NK-92 treated with Interleukin-12 subunit alpha and Interleukin-12 subunit beta, amount 100 ng/mL, for 24 hours (cell line): ENCODE measurements around the gene ITGA7.

Source experiments
- DNase-seq: peaks from one replicate; lab custom pipeline; 2025; lab: John Stamatoyannopoulos, UW

ITGA7 gene, protein sequence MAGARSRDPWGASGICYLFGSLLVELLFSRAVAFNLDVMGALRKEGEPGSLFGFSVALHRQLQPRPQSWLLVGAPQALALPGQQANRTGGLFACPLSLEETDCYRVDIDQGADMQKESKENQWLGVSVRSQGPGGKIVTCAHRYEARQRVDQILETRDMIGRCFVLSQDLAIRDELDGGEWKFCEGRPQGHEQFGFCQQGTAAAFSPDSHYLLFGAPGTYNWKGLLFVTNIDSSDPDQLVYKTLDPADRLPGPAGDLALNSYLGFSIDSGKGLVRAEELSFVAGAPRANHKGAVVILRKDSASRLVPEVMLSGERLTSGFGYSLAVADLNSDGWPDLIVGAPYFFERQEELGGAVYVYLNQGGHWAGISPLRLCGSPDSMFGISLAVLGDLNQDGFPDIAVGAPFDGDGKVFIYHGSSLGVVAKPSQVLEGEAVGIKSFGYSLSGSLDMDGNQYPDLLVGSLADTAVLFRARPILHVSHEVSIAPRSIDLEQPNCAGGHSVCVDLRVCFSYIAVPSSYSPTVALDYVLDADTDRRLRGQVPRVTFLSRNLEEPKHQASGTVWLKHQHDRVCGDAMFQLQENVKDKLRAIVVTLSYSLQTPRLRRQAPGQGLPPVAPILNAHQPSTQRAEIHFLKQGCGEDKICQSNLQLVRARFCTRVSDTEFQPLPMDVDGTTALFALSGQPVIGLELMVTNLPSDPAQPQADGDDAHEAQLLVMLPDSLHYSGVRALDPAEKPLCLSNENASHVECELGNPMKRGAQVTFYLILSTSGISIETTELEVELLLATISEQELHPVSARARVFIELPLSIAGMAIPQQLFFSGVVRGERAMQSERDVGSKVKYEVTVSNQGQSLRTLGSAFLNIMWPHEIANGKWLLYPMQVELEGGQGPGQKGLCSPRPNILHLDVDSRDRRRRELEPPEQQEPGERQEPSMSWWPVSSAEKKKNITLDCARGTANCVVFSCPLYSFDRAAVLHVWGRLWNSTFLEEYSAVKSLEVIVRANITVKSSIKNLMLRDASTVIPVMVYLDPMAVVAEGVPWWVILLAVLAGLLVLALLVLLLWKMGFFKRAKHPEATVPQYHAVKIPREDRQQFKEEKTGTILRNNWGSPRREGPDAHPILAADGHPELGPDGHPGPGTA

DNA sequence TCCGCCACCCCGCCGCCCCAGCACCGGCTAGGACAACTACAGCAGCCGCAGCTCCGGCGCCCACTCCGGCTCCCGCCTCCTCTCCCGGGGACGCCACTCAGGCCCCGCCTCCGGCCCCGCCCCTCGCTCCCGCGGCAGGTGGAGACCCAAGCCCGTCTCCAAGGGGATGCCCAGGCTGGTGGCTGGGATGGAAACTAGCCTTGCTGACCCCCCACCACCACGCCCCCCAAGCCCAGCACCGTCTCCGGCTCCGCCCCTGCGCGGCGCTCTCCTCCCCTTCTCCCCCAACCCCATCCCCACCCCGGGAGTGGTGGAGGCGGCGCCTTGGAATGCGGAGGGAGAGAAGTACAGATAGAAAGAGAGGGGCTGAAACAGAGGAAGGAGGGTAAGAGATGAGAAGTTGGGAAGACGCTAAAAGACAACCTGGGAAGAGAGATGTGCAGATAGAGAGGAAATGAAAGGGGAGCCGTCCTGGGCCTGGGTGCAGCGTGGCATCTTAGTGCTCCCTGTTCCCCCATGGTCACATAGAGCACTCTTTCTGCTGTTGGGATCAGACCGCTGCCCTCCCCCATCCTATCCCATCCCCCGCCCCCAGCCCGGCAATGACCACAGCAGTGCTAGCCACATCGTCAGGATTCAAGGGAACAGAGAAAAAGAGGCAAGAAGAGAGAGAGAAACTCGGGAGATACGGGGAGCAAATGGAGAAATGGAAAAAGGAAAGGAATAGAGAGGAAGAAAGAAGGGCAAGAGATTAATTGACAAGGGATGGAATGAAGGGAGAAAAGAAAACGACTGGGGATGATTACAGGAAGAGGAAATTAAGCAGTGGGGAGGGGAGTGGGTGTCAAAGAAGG is at the start of gene ITGA7:
Gene ITGA7 (minus strand): TSS at position 64 of the 854 bp plus-strand sequence. CDS start 222 bp downstream, outside the sequence.
- DNase-seq, result no peak

- no peak for DNase-seq
Observed at GRCh38 chr12:55755246-55755645, 47.5 kb upstream of the ITGA7 start.

- DNase-seq, result no peak
Observed at GRCh38 chr12:55748230-55748993, 40.7 kb upstream of the ITGA7 start.

- DNase-seq, result no peak
Observed at GRCh38 chr12:55746913-55747231, 39.2 kb upstream of the ITGA7 start.

GRCh38 chr12:55746174-55746912 is 38.6 kb upstream of the ITGA7 start:
- DNase-seq, result no peak

DNA sequence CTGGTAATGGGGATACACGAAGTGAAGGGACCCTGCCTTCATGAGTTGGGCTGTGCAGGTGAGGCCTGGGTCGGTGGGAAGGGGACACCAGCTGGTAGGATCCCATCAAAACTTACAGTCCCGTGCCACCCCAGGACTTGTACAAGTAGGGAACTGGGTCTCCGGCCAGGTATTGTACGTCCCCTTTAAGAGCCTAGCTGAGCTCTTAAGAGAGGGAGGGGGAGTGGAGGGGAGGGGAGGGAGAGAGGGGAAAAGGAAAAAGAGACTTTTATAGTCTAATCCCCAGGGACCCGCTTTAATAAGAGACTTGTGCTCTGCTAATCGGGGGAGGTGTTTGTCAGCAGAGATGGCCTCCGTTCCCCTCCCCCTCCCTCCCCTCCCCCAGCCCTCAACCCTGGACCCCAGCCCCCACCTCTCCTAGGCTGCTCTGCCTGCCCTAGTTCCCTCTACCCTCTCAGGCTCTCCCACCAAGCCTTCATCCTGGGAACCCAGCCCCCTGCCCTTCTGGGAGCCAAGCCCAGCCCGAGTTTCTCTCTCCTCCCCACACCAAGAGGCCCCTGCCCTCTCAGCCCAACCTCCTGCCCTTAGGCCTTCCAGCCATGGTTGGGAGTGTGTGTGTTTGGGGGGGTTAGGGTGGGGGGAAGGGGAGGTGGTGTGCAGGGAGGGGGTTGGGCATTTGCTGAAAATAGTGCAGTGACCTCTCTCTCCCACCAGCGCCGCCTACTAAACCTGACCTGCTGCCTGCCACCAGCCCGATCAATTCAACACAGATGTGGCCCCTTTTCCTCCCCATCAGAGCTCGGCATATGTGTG is 37.9 kb upstream of the ITGA7 start:
- DNase-seq, result no peak

DNA sequence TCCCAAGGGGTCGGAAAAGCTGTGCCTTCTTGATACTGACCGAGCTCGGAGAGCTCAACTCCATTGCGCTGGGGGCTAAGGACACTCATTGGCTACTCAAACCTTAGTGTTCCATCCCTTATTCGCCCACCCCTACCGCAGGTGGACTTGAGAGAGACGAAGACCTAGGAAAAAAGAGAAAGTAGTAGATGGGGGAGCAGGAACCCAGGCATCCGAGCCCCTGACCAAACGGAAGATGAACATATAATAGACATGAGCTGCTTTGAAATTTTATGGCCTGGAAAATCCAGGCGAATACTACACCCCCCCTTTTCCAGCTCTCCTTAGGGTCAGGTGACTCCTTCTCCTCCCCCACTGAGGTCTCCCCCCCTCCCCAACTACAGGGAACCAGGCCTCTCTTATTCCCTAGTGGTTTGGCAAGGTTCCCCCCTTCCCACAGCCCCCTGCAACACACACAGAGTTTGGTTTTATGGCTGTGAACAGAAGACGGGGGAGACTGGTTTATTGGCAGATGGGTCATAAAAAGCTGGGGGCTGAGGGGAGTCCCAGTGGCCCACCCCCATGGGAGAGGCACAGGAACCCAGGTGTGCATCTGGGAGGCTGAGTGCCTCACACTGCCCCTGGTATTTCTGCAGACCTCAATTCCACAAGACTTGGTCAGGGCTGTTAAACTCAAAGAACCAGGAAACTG is 36.8 kb upstream of the ITGA7 start:
- DNase-seq, result no peak

DNA sequence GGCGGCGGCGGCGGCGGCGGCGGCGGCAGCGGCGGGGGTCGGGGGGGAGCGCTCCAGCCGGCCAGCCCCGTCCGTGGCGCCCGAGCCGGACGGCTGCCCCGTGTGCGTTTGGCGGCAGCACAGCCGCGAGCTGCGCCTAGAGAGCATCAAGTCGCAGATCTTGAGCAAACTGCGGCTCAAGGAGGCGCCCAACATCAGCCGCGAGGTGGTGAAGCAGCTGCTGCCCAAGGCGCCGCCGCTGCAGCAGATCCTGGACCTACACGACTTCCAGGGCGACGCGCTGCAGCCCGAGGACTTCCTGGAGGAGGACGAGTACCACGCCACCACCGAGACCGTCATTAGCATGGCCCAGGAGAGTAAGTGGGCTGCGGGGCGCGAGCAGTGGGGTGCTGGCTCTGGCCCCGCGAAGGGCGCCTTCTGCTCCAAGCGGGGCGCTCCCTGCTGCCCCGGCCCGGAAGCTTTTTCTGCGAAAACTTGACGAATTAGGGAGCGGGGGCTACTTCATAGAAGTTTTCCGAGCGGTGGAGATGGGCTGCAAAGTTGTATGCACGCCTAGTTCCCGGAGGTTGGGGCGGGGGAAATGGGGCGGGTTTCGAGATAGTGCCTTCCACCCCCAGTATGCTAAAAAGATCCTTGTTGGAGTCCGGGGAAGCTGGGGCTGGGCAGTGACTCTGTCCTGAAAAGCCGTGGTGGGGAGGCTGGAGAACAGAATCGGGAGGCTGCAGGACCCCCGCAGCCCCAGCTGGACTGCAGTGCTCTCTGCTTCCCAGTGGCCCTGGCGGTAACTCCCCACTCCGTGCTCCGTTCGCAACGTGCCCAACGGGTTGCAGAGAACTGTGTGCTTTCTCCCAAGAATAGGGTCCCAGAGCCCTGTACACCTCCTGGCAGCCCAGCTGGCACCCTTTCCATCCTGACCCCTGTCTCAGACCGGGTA is 36.0 kb upstream of the ITGA7 start:
- DNase-seq, result no peak

DNA sequence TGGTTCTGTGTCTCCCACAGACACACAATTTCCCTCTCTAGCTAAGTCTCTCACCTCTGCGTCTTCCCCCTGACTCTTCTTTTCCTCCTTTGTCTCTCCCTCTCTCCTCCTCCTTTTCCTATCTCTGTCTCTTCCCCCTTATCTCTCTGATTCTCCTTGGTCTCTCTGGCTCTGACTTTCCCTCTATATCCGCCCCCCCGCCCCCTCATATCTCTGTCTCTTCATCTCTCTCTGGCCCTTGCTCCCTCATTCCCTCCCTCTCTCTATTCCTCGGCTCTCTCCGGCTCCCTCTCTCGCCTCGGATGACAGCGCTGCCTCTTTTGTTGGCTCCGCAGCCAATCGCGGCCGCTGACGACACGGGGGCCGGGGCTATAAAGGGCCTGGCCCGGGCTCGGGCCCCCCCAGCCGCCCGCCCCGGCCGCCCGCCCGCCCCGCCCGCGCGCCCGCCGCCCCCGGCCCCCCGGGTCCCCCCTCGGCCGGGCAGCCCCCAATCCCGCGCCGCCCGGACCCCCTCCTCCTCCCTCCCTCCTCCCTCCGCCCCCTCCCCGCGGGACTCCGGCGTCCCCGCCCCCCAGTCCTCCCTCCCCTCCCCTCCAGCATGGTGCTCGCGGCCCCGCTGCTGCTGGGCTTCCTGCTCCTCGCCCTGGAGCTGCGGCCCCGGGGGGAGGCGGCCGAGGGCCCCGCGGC is 35.2 kb upstream of the ITGA7 start, which contains the start of gene GDF11:
Gene GDF11 (plus strand): TSS at position 404 of the 687 bp plus-strand sequence. CDS start 195 bp downstream, at position 599.
- DNase-seq, result peak; percentile 39

GRCh38 chr12:55741931-55742680 is 34.4 kb upstream of the ITGA7 start:
- no peak for DNase-seq

- no peak for DNase-seq
Observed at GRCh38 chr12:55739025-55739378, 31.3 kb upstream of the ITGA7 start.

DNA sequence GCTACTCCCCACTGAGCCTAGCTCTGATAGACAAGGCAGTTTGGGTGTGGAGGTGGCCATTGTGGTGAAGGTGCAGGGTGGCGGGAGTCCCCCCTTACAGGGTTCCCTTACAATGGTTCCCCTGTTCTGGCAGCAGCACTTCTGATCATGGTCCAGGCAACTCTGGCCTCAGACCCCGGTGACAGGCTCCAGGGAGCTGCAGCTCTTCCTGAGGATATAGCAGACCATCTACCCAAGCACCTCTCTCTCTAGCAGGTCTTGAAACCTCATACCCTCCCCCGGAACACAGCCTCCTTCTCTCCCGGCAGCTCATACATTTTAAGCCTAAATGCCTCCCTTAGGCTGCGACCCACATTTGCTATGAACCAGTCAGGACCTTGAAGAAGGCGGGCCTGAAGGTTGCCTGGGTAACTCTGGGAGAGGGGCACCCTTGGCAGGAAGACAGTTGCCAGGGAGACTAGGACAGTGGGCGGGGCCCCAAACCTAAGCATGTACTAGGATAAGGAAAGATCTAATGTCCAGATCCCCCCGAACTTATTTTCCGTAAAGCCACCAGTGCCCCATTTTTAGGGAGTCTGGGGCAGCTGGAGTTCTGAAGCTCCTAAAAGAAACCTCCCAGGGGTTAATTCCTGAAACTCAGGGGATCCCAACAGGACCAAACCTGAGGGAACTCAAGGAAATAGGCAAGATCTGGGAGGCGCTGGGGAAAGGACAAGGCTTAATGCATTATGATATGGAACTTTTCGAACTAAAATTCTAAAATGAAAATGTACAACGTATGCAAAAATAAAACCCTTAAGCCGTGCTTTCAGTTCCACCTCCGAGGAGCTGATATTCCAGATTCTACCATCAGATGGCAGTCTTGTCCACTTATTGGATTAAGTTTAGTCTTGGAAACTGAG is 30.7 kb upstream of the ITGA7 start:
- DNase-seq, result peak; percentile 69

DNA sequence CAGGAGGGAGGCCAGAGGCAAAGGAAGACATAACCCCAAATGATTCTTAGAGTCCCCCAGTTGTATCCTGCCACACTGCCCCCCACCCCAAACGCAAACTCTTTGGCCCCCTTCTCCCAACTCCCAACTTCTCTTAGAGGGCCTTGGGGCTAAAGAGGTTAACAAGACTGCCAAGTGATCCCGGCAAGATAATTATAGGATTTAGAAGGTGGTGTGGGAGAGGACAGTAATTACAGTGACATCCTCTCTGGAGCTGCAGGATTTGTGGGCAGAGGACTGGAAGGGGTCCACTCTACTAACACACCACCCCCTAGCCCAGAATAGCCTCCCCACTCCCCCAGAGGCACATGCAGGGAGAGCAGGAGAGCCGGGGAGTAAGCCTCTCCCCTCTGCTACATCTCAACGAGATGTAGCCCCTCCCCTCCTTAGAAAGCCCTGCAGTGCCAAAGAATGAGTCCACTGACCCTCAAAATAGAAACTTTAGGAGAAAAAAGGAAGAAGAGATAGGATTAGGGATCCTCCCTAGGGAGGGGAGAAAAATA is 29.9 kb upstream of the ITGA7 start:
- DNase-seq, result no peak

DNA sequence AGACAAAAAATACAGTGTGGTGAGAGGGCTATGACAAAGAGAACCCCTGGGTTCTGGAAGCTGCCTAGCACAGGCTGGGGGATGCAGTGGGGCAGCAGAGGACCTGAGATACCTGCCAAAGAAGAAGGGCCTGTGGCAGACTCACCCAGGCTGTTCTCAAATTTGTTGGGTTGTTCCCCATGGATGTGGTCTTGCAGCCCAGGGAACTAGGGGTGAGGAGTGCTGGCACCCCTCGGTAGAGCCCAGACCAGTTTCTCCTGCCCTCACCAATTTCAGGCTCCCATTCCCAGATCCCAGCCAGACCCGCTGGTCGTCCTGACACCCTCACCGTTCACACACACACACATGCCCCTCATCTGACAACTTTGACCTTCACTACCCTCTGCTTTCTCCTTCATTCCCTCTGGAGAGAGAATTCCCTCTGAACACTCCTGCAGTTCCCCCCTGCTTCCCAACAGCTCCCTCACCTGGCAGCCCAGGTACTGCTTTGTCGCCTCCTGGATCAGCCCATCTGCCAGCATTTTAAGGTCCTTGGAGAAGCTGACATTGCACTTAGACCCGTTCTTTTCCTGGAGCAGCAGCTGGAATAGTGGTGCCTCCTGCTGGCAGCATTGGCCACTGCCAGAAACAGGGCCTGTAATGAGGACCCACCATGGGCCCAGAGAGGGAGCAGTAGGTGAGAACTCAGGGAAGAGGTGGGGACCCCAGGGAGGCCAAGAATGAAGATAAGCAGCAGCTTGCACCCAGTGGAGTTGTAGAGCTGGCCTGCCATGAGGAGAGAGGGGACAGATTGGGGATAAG is 29.3 kb upstream of the ITGA7 start:
- DNase-seq, result no peak
